GM12878 (cell line): ENCODE measurements around the gene TGFBR1. TPM values are rescaled to one million over a fixed set of nuclear protein-coding genes. Genes with fewer than 3 reads are reported as not detected.

ENCODE experiments used
- ATAC-seq: fragments of 200-7000 bp; cut with Tn5 transposase; 3 replicates; pipeline ENCODE4 v1.9.1; 2020; ENCODE audit warnings: mild to moderate bottlenecking, moderate library complexity
- BruUV-seq: library from RNA; stranded (reverse); fragments of 400-500 nt; replicated peaks from 2 replicates; lab custom pipeline; 2021; lab: Mats Ljungman, UMichigan
- CTCF ChIA-PET: fragments of 300-600 bp; sonication (Branson Sonifier 250); formaldehyde crosslinking; extraction: SDS; loops from one replicate; lab custom pipeline; 2021; ENCODE audit warnings: inconsistent platforms; lab: Yijun Ruan, JAX
- POLR2A ChIA-PET: fragments of 350-600 bp; formaldehyde crosslinking; extraction: SDS; loops from one replicate; lab custom pipeline; 2021; ENCODE audit warnings: inconsistent platforms; lab: Charles Lee
- RAD21 ChIA-PET: fragments of 300-600 bp; sonication (Branson Sonifier 250); formaldehyde crosslinking; loops from one replicate; lab custom pipeline; 2023; ENCODE audit warnings: antibody characterized with exemption; ENCODE audit not compliant: unreplicated experiment; lab: Charles Lee
- SMC1A ChIA-PET: fragments of 300-600 bp; sonication (Branson Sonifier 250); formaldehyde crosslinking; loops from one replicate; lab custom pipeline; 2023; ENCODE audit not compliant: unreplicated experiment, uncharacterized antibody; lab: Charles Lee
- DNase-seq: peaks from one replicate; pipeline ENCODE4 v3.0.0-alpha.2; 2011; ENCODE audit warnings: low read depth, low spot score
- FAIRE-seq: peaks from 3 replicates; lab custom pipeline; 2011; peaks lifted over from hg19 to GRCh38; lab: Jason Lieb, UNC
- H2AFZ ChIP-seq: 2 replicates; pipeline ENCODE4 v1.6.0; 2011; ENCODE audit warnings: low read depth, low read length, control low read depth; ENCODE audit not compliant: control insufficient read depth
- H3K27ac ChIP-seq: 2 replicates; pipeline ENCODE4 v1.5.1; 2011; ENCODE audit warnings: control low read depth; ENCODE audit not compliant: control insufficient read depth, insufficient read depth
- H3K27me3 ChIP-seq, 2 experiments: replicated peaks in 1 of 2; 2 replicates each; pipeline versions ENCODE4 v1.6.0 to v1.6.1; 2011; ENCODE audit warnings: low read length in 1 of 2; ENCODE audit not compliant: control insufficient read depth in 2 of 2, insufficient read depth in 2 of 2
- H3K36me3 ChIP-seq, 2 experiments: 2 replicates each; pipeline ENCODE4 v1.5.1; 2011; ENCODE audit warnings: low read length in 1 of 2; ENCODE audit not compliant: control insufficient read depth in 2 of 2, insufficient read depth in 2 of 2
- H3K4me1 ChIP-seq: 2 replicates; pipeline ENCODE4 v1.6.1; 2011; ENCODE audit warnings: mild to moderate bottlenecking, low read length, moderate library complexity, mixed read lengths; ENCODE audit not compliant: control insufficient read depth, insufficient read depth
- H3K4me2 ChIP-seq: 2 replicates; pipeline ENCODE4 v1.6.0; 2011; ENCODE audit warnings: control low read depth; ENCODE audit not compliant: control insufficient read depth, insufficient read depth
- H3K4me3 ChIP-seq: fragments of 200-600 bp; sonication (generic); 2 replicates; pipeline ENCODE4 v1.5.1; 2016
- H3K79me2 ChIP-seq: 2 replicates; pipeline ENCODE4 v1.6.0; 2011; ENCODE audit warnings: low read length; ENCODE audit not compliant: control insufficient read depth, insufficient read depth
- H3K9ac ChIP-seq: 2 replicates; pipeline ENCODE4 v1.8.0; 2011; ENCODE audit warnings: low read length, control low read depth, mixed read lengths; ENCODE audit not compliant: control insufficient read depth, insufficient read depth
- H3K9me3 ChIP-seq: replicated peaks from 3 replicates; pipeline ENCODE4 v1.5.1; 2011; ENCODE audit warnings: mild to moderate bottlenecking, low read length; ENCODE audit not compliant: control insufficient read depth, insufficient read depth
- H4K20me1 ChIP-seq: 2 replicates; pipeline ENCODE4 v1.6.0; 2011; ENCODE audit not compliant: control insufficient read depth, insufficient read depth
- CBX3 ChIP-seq: fragments of 200-600 bp; sonication (generic); IDR thresholded peaks from 2 replicates; pipeline ENCODE4 v1.6.1; 2016; ENCODE audit warnings: low read depth, borderline replicate concordance
- MYB ChIP-seq: fragments of 150-350 bp; IDR thresholded peaks from 2 replicates; pipeline ENCODE4 v1.6.1; 2014; ENCODE audit warnings: mild to moderate bottlenecking, low read depth, low read length, borderline replicate concordance
- NFYA ChIP-seq: IDR thresholded peaks from 2 replicates; pipeline ENCODE4 v1.6.1; 2011; ENCODE audit warnings: low read depth, mild to moderate bottlenecking, low read length, improper control_type of control experiment, borderline replicate concordance
- NR2C1 ChIP-seq: fragments of 450-650 bp; IDR thresholded peaks from 2 replicates; pipeline ENCODE4 v1.6.1; 2017; ENCODE audit warnings: antibody characterized with exemption, mild to moderate bottlenecking, moderate library complexity
- POLR2A ChIP-seq: IDR thresholded peaks from 2 replicates; pipeline ENCODE4 v1.6.1; 2011; ENCODE audit warnings: low read depth, mild to moderate bottlenecking, low read length
- PRDM15 ChIP-seq: fragments of 450-650 bp; formaldehyde crosslinking; IDR thresholded peaks from 2 replicates; pipeline ENCODE4 v1.4.0; 2020; ENCODE audit warnings: mild to moderate bottlenecking, moderate library complexity
- RELA ChIP-seq: fragments of 450-650 bp; IDR thresholded peaks from 2 replicates; pipeline ENCODE4 v1.8.0; 2014; ENCODE audit warnings: borderline replicate concordance; ENCODE audit not compliant: partially characterized antibody
- SREBF2 ChIP-seq: IDR thresholded peaks from 2 replicates; pipeline ENCODE4 v1.6.1; 2012; ENCODE audit warnings: mild to moderate bottlenecking, low read length
- TCF3 ChIP-seq: IDR thresholded peaks from 2 replicates; pipeline ENCODE4 v1.6.1; 2012; ENCODE audit warnings: low read depth, mild to moderate bottlenecking, low read length, borderline replicate concordance; ENCODE audit not compliant: insufficient read depth
- YY1 ChIP-seq: IDR thresholded peaks from 2 replicates; pipeline ENCODE4 v1.6.1; 2011; ENCODE audit warnings: low read depth, mild to moderate bottlenecking, low read length
- ZZZ3 ChIP-seq: IDR thresholded peaks from 2 replicates; pipeline ENCODE4 v1.6.1; 2011; ENCODE audit warnings: low read depth; ENCODE audit not compliant: control insufficient read depth, insufficient read length
- WGBS: methylation state at CpG from one replicate; pipeline ENCODE4 v1.1.6; 2016; ENCODE audit warnings: low lambda C conversion rate; ENCODE audit not compliant: insufficient replicate concordance, insufficient coverage; ENCODE audit errors: missing lambda C conversion rate; 5-methylcytosine and 5-hydroxymethylcytosine counted together
- in situ Hi-C: fragments of 300-500 bp; cut with MboI; formaldehyde crosslinking; loops from 9 replicates; pipeline ENCODE4 v1.14.3; 2018; ENCODE audit warnings: mixed read lengths
- intact Hi-C: fragments of 100-400 bp; cut with micrococcal nuclease; formaldehyde crosslinking; loops from one replicate; pipeline ENCODE4 v1.14.2; 2022; ENCODE audit not compliant: unreplicated experiment
- polyA plus RNA-seq, 11 experiments: library from polyadenylated mRNA; depleted of rRNA in 4 of 11; unstranded in 6 of 11; stranded (reverse) in 5 of 11; fragments of >200 nt; fragmentation: Nextera tagmentation in 4 of 11; fragmentation: Illumina TruSeq in 1 of 11; extraction: Ambion mirVana in 4 of 11; extraction: Trizol in 1 of 11; gene quantifications; 1 replicate in 1 of 11; 2 replicates in 10 of 11; pipeline versions ENCODE4 v1.2.1 to v1.2.3, GENCODE V29; 2011 to 2016; ENCODE audit warnings: inconsistent platforms in 2 of 11, missing spikeins in 2 of 11, low read depth in 1 of 11
- total RNA-seq, 4 experiments: library from RNA; depleted of rRNA in 3 of 4; stranded (reverse); fragments of >200 nt in 3 of 4; fragmentation: Illumina TruSeq in 1 of 4; extraction: Trizol in 1 of 4; gene quantifications; 2 replicates each; pipeline versions ENCODE4 v1.2.1 to v1.2.3, GENCODE V29; 2013 to 2021
- TF ChIP-seq, protein P1 (sequence below): fragments of 450-650 bp; IDR thresholded peaks from 2 replicates; pipeline ENCODE4 v1.6.1; 2016; ENCODE audit warnings: mild to moderate bottlenecking
- TF ChIP-seq, protein P2 (sequence below): IDR thresholded peaks from 2 replicates; pipeline ENCODE4 v1.6.1; 2011; ENCODE audit warnings: low read depth, low read length, improper control_type of control experiment, borderline replicate concordance

The TGFBR1 gene
- total and polyA plus RNA-seq, 10 of the 15 experiments (the other 5 are each of a cell fraction or from before 2014, with no cell fraction given), result 2.9 to 27.2 (median 16.6) TPM

- TF ChIP-seq RELA (no peak), NFYA (no peak)
- TF ChIP-seq, protein P1, sequence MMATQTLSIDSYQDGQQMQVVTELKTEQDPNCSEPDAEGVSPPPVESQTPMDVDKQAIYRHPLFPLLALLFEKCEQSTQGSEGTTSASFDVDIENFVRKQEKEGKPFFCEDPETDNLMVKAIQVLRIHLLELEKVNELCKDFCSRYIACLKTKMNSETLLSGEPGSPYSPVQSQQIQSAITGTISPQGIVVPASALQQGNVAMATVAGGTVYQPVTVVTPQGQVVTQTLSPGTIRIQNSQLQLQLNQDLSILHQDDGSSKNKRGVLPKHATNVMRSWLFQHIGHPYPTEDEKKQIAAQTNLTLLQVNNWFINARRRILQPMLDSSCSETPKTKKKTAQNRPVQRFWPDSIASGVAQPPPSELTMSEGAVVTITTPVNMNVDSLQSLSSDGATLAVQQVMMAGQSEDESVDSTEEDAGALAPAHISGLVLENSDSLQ, result no peak
Observed at GRCh38 chr9:99154356-99154755, 49.4 kb downstream of the TGFBR1 start (continued).

DNA sequence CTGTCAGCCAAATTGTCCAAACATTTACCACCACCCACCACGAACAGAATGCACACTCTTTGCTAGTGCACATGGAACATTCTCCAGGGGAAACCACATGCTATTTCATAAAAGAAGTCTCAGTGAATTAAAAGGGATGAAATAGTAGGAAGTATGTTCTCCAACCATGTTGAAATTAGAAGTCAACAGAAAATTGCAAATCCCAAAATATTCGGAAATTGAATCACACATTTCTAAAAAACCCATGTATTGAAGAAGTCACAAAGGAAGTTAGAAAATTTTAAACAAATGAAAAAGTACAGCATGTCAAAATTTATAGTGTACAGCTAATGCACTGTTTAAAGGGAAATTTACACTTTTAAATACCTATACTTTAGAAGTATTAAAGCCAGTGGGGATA is 50.8 kb downstream of the TGFBR1 start:
- DNase-seq (no peak), ATAC-seq (no peak), FAIRE-seq (no peak)
- Histone ChIP-seq H3K4me1 (no peaks in the 10 kb centered on the region), H3K4me2 (no peak overlapping the region), H3K9me3 (no peaks in the 10 kb centered on the region)
- RAD21 ChIA-PET, result no interaction called here
- SMC1A ChIA-PET, result interaction anchor here (1.3 to 1.4 kb wide), 2 partner anchors 9 to 137 kb away, joined by 3 read pairs; no protein-coding TSS in a partner anchor
- CTCF ChIA-PET, result interaction anchor here (1.1 to 2.2 kb wide), 4 partner anchors 15 to 178 kb away, joined by 3 to 9 read pairs (median 6); no protein-coding TSS in a partner anchor
- POLR2A ChIA-PET, result no interaction called here
- TF ChIP-seq POLR2A (no peak), YY1 (no peak), SREBF2 (no peak), TCF3 (no peak), NR2C1 (no peak), ZZZ3 (no peak), PRDM15 (CRISPR knock-in tag) (no peak), CBX3 (no peak), MYB (no peak)
- TF ChIP-seq, protein P2, sequence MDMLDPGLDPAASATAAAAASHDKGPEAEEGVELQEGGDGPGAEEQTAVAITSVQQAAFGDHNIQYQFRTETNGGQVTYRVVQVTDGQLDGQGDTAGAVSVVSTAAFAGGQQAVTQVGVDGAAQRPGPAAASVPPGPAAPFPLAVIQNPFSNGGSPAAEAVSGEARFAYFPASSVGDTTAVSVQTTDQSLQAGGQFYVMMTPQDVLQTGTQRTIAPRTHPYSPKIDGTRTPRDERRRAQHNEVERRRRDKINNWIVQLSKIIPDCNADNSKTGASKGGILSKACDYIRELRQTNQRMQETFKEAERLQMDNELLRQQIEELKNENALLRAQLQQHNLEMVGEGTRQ, result no peak
- TF ChIP-seq, all 136 proteins: peak for 0
- Histone ChIP-seq H3K36me3 (no peaks in the 10 kb centered on the region), H3K79me2 (no peaks in the 10 kb centered on the region), H3K4me3 (no peak overlapping the region), H3K27ac (no peak overlapping the region), H3K27me3 (no peaks in the 10 kb centered on the region), H3K9ac (no peak overlapping the region), H2AFZ (no peak overlapping the region), H4K20me1 (no peaks in the 10 kb centered on the region)
- no TSS peak for BruUV-seq
- 37% methylated on average over 2 of the region's 2 CpGs for WGBS
- in situ Hi-C loops, result no loop called here
- intact Hi-C loops, result no loop called here
